ENCODE measurements around the gene RGPD8.

RGPD8 gene

DNA sequence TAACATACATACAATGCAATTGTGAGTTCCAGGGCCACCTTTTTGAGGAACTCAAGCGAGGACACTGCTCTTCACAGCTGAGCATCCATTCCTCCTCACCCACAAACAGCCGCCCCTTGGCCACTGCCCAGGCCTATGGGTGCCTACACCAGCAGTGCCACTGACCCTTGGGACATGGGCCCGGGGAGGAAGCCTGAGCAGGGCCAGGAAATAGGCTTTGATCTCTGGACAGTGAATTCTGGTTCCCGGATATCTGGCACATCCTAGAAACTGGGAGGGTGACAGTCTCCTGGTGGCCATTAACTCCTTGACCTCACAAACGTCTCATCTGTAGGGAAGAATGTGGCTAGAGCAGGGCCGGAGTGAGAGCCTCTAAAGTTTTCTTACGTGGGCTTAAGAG lies 43.0 kb upstream of the RGPD8 start:
- TF ChIP-seq, protein P1, sequence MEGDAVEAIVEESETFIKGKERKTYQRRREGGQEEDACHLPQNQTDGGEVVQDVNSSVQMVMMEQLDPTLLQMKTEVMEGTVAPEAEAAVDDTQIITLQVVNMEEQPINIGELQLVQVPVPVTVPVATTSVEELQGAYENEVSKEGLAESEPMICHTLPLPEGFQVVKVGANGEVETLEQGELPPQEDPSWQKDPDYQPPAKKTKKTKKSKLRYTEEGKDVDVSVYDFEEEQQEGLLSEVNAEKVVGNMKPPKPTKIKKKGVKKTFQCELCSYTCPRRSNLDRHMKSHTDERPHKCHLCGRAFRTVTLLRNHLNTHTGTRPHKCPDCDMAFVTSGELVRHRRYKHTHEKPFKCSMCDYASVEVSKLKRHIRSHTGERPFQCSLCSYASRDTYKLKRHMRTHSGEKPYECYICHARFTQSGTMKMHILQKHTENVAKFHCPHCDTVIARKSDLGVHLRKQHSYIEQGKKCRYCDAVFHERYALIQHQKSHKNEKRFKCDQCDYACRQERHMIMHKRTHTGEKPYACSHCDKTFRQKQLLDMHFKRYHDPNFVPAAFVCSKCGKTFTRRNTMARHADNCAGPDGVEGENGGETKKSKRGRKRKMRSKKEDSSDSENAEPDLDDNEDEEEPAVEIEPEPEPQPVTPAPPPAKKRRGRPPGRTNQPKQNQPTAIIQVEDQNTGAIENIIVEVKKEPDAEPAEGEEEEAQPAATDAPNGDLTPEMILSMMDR (IDR thresholded peaks at IDR 0.05; ENCODE audit: borderline replicate concordance, insufficient read depth, low read depth, low read length) = no peak

DNA sequence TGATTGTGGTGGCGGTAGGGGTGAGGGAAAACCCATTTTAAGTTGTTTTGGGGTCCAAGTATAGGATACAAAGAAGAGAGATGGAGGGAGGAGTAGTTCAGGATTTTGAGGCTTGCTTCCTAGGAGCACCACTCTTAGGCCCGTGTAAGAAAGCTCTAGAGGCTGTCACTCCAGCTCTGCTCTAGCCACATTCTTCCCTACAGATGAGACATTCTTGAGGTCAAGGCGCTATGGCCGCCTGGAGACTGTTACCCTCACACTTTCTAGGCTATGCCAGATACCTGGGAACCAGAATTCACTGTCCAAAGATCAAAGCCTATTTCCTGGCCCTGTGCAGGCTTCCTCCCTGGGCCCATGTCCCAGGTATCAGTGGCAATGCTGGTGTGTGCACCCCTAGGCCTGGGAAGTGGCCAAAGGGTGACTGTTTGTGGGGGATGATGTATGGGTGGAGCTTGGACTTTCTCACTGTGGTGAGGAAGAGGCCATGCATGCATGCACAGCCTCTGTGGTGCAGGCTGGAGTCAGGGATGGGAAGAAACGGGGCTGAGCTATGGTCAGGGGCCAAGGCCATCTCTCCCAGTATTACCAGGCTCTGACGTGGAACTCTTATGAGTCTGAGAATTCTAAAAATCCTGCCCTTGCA lies 41.5 kb upstream of the RGPD8 start:
- H3K4me3 ChIP-seq (ENCODE audit: low read depth, low read length) = no peak overlapping the region
- TF ChIP-seq, protein P1 (IDR thresholded peaks at IDR 0.05; ENCODE audit: borderline replicate concordance, insufficient read depth, low read depth, low read length) = no peak

More for the DNA sequence above, 43.0 kb upstream of the RGPD8 start:
- H3K4me3 ChIP-seq (ENCODE audit: low read depth, low read length) = no peak overlapping the region

DNA sequence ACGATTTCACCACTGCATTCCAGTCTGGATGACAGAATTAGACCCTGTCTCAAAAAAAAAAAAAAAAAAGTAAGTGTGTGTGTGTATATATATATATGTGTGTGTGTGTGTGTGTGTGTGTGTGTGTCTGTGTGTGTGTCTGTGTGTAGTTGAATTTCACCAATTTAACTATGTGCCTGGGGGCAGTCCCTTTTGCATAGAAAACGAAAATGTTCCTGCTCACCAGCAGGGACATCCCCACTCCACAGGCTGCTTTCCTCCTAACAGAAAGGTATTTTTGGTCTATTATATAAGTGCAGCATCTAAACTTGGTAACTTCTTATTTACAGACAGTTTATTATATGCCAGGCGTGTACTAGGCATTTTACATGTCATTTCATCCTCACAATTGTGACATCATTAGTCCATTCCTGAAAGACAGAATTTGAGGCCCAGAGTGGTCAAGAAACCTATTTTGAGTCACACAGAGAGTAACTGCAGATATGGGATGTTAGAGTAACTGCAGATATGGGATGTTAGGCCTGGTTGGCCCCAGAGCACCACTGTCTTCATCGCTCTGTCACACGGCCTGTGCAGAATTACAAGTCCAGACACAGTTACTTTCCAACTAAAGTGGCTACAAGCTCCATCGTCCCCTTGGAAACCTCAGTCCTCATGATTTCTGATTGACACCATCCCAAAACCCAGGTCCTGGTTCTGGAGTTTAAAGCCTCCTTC lies 39.3 kb upstream of the RGPD8 start:
- no peak overlapping the region for H3K4me3 ChIP-seq (ENCODE audit: low read depth, low read length)
- TF ChIP-seq, protein P1 (IDR thresholded peaks at IDR 0.05; ENCODE audit: borderline replicate concordance, insufficient read depth, low read depth, low read length) = no peak

DNA sequence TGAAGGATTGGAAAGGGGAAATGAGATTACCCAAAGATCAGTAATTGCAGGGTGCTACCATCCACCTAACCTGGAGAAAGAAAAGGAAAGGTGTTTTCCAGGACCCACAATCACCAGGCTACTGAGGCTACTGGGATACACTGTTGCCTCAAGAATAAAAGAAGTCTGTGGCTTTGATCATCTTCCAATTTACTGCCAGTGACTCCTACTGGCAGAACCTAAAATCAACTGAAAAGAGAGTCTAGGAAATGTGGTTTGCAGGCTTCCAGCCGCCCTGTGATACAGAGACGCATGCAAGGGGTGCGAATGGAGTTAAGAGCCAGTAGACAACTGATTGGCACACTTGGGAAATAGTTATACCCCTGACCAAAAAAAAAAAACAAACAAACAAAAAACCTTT lies 31.9 kb upstream of the RGPD8 start:
- H3K4me3 ChIP-seq (ENCODE audit: low read depth, low read length) = no peak overlapping the region
- TF ChIP-seq, protein P1 (IDR thresholded peaks at IDR 0.05; ENCODE audit: borderline replicate concordance, insufficient read depth, low read depth, low read length) = no peak

DNA sequence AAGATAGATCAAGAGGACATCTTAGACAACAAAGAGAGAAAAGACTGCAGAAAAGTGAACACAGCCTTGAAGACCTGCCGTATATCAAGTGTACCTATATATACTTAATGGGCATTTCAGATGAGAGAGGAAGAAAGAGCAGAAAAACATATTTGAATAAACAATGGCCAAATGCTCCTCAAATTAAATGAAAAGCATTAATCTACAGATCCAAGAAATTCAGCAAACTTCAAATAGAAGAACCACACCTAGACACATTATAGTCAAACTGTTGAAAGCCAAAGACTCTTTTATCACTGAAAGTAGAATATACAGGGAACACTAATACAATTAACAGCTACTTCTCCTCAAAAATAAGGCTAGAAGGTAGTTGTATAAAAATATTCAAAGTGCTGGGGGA lies 29.8 kb upstream of the RGPD8 start:
- TF ChIP-seq, protein P1 (IDR thresholded peaks at IDR 0.05; ENCODE audit: borderline replicate concordance, insufficient read depth, low read depth, low read length) = no peak
- H3K4me3 ChIP-seq (ENCODE audit: low read depth, low read length) = no peak overlapping the region

DNA sequence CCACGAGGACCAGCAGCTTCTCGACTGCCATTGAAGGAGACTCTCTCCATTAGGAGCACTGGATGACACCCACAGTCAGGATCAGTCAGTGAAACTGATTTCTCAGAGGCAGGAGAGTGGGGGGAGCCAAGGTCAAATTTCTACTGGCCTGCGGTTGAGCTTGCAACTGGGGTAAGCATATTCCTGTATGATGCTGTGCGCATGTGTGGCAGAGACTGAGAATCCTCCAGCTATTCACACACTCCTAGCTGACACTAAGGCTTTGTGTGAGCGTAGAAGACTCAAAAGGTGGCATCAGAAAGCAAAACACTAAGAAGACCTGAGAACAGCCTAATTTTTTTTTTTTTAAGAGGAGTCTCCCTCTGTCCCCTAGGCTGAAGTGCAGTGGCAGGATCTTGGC lies 28.7 kb upstream of the RGPD8 start:
- TF ChIP-seq, protein P1 (IDR thresholded peaks at IDR 0.05; ENCODE audit: borderline replicate concordance, insufficient read depth, low read depth, low read length) = no peak
- H3K4me3 ChIP-seq (ENCODE audit: low read depth, low read length) = no peak overlapping the region

DNA sequence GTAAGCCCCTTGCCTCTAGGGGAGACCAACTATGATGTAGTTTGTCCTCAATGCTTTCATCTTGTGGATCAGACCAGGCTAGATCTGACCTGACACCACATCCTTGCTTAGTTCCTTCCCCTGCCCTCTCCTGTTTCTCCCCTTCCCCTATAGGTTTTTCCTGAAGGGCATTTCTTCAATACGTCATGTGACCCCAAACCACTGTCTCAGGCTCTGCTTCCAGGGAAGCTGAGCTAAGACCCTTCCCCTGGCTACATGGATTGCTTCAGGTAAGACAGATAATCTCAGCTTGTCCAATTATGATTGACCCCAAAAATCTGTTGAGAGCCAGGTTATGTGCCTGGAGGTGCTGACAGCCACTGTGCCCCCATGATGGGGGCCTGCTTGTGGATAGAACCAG lies 25.9 kb upstream of the RGPD8 start:
- TF ChIP-seq, protein P1 (IDR thresholded peaks at IDR 0.05; ENCODE audit: borderline replicate concordance, insufficient read depth, low read depth, low read length) = no peak
- H3K4me3 ChIP-seq (ENCODE audit: low read depth, low read length) = no peak overlapping the region

All from GM12875 (cell line).